ENCODE data around the gene GNPTAB. TPM values are rescaled to one million over a fixed set of nuclear protein-coding genes. Genes with fewer than 3 reads are reported as not detected.

GNPTAB gene
- total and polyA plus RNA-seq, 2 of the 13 experiments (the other 11 are each of a cell fraction or from before 2014, with no cell fraction given): 13.6 to 19.4 TPM

GRCh38 chr12:101876861-101877805 lies 46.4 kb upstream of the GNPTAB start, which contains the start of gene DRAM1 (continued):
- TF ChIP-seq FOXP4 (CRISPR knock-in tag; IDR thresholded peaks at IDR 0.05) (peak; percentile 54), XRCC5 (optimal IDR thresholded peaks at IDR 0.05; ENCODE audit: low read length) (no peak), ZNF652 (CRISPR knock-in tag; IDR thresholded peaks at IDR 0.05; ENCODE audit: borderline replicate concordance, low read depth) (no peak), THAP8 (CRISPR knock-in tag; IDR thresholded peaks at IDR 0.05; ENCODE audit: borderline replicate concordance) (peak; percentile 44; the same call in 1 of the 2 replicates), ZNF510 (CRISPR knock-in tag; IDR thresholded peaks at IDR 0.05; ENCODE audit: low read depth) (no peak; the same call in 1 of the 2 replicates), PHF8 (CRISPR knock-in tag; IDR thresholded peaks at IDR 0.05) (peak; percentile 82), ZNF230 (CRISPR knock-in tag; IDR thresholded peaks at IDR 0.05) (peak; percentile 60; the same call in 1 of the 2 replicates), ELF1 (CRISPR knock-in tag; IDR thresholded peaks at IDR 0.05) (peak; percentile 71; the same call in 1 of the 2 replicates), FOXJ3 (CRISPR knock-in tag; IDR thresholded peaks at IDR 0.05; ENCODE audit: borderline replicate concordance) (0 out of 2 replicates have a peak, but pooled peaks have one; percentile 34), TSC22D2 (CRISPR knock-in tag; IDR thresholded peaks at IDR 0.05; ENCODE audit: borderline replicate concordance) (no peak), ZBED4 (CRISPR knock-in tag; IDR thresholded peaks at IDR 0.05; ENCODE audit: borderline replicate concordance) (peak; percentile 75), USF2 (IDR thresholded peaks at IDR 0.05; ENCODE audit: low read depth, low read length) (no peak), USF2 (CRISPR knock-in tag; IDR thresholded peaks at IDR 0.05; ENCODE audit: borderline replicate concordance) (0 out of 2 replicates have a peak, but pooled peaks have one; percentile 34), NRL (CRISPR knock-in tag; IDR thresholded peaks at IDR 0.05; ENCODE audit: borderline replicate concordance) (0 out of 2 replicates have a peak, but pooled peaks have one; percentile 71), ZNF24 (IDR thresholded peaks at IDR 0.05) (no peak), FOXA3 (CRISPR knock-in tag; IDR thresholded peaks at IDR 0.05) (peak; percentile 46; the same call in 1 of the 2 replicates), ZNF253 (CRISPR knock-in tag; IDR thresholded peaks at IDR 0.05; ENCODE audit: borderline replicate concordance) (no peak; the same call in 1 of the 2 replicates), TFDP2 (CRISPR knock-in tag; IDR thresholded peaks at IDR 0.05) (peak; percentile 87)
